Endothelial cell of umbilical vein (primary cell): Measurements from ENCODE around the gene FAXDC2.

Source experiments
- CTCF ChIP-seq, 2 donors: IDR thresholded peaks; 1 replicate in 1 of 2; 2 replicates in 1 of 2; pipeline ENCODE4 v1.5.1; 2011; ENCODE audit warnings: low read length in 2 of 2, mild to moderate bottlenecking in 2 of 2, moderate library complexity in 2 of 2, control low read depth in 1 of 2, inconsistent platforms in 1 of 2, low read depth in 1 of 2; ENCODE audit not compliant: insufficient read depth in 1 of 2; ENCODE audit errors: extremely low read depth in 1 of 2
- EZH2 ChIP-seq: IDR thresholded peaks from 2 replicates; pipeline ENCODE4 v1.6.1; 2012; ENCODE audit warnings: borderline replicate concordance, low read depth, mild to moderate bottlenecking, moderate library complexity, low read length, inconsistent platforms; ENCODE audit not compliant: severe bottlenecking
- MYC ChIP-seq: IDR thresholded peaks from one replicate; pipeline ENCODE4 v1.6.1; 2011; ENCODE audit warnings: mild to moderate bottlenecking, low read depth, low read length
- POLR2A ChIP-seq: IDR thresholded peaks from 2 replicates; pipeline ENCODE4 v1.6.1; 2012; ENCODE audit warnings: low read depth, mild to moderate bottlenecking, control low read depth, low read length
- POLR2AphosphoS5 ChIP-seq: IDR thresholded peaks from 2 replicates; pipeline ENCODE4 v1.6.1; 2012; ENCODE audit warnings: low read depth, mild to moderate bottlenecking, control low read depth, low read length, moderate library complexity; ENCODE audit not compliant: insufficient read depth

DNA sequence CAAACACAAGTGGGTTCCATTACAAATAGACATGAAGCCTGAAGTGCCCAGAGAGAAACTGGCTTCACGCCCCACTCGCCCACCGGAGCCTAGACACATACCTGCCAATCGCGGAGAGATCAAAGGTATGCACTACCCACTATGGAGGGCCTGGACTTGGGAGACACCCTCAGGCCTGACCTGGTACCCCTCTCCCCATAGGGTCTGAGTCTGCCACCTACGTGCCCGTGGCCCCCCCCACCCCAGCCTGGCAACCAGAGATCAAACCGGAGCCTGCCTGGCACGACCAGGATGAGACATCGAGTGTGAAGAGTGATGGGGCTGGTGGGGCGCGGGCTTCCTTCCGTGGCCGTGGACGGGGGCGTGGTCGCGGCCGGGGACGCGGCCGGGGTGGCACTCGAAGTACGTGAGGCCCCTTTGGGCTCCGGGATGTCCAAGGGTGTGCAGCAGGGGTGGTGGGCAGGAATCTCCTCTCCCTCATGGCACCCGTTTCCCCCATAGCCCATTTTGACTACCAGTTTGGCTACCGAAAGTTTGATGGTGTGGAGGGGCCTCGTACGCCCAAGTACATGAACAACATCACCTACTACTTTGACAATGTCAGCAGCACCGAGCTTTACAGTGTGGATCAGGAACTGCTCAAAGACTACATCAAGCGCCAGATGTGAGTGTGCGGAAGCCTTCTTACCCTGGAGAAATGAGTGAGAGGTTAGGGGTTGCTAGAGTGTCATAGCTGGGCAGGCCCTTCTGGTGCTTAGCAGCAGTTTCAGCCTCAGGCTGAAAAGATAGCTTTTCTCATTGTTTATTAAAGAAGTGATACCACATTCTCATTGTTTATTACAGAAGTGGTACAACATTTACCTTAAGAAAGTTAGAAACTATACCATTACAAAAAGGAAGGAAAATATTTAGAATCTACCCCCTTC is 56.5 kb downstream of the FAXDC2 start:
- TF ChIP-seq POLR2A (no peak), CTCF (IDR thresholded peaks at IDR 0.05; ENCODE audit: extremely low read depth in 1 of 2, insufficient read depth in 1 of 2, low read depth in 1 of 2, low read length in 2 of 2) (no peak), MYC (no peak), EZH2 (no peak), POLR2AphosphoS5 (no peak)
